Body of pancreas (tissue), 4 donors: Measurements from ENCODE around the gene PDE4D.

Source experiments
- POLR2A ChIP-seq, 3 donors: fragments of 450-650 bp; IDR thresholded peaks; one replicate each; pipeline ENCODE4 v1.6.1; 2016; ENCODE audit warnings: antibody characterized with exemption in 3 of 3, mild to moderate bottlenecking in 2 of 3
- TF ChIP-seq, protein P1 (sequence below), 7 experiments: fragments of 450-650 bp in 4 of 7; fragments of 200-600 bp in 3 of 7; sonication (generic) in 3 of 7; IDR thresholded peaks; one replicate each; pipeline ENCODE4 v1.5.1; 2016 to 2019; ENCODE audit warnings: antibody characterized with exemption in 7 of 7

DNA sequence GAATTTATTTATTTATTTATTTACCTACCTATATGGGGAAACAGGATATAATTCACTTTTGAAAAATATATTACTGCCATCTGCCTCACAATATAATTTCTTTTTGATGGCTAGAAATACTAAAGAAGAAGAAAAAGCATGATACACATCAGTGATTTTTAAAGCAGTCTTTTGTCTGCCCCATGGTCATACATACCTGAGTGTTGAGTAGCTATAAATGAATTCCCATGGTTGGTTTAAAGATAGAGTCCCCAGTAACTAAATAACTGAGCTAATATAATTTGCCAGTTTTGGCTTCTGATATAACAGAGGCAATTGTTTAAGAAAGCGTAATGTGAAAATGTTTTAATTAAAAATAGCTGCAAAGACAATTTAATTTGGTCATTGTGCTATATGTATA, 447.8 kb downstream of the PDE4D start:
- TF ChIP-seq, protein P1, sequence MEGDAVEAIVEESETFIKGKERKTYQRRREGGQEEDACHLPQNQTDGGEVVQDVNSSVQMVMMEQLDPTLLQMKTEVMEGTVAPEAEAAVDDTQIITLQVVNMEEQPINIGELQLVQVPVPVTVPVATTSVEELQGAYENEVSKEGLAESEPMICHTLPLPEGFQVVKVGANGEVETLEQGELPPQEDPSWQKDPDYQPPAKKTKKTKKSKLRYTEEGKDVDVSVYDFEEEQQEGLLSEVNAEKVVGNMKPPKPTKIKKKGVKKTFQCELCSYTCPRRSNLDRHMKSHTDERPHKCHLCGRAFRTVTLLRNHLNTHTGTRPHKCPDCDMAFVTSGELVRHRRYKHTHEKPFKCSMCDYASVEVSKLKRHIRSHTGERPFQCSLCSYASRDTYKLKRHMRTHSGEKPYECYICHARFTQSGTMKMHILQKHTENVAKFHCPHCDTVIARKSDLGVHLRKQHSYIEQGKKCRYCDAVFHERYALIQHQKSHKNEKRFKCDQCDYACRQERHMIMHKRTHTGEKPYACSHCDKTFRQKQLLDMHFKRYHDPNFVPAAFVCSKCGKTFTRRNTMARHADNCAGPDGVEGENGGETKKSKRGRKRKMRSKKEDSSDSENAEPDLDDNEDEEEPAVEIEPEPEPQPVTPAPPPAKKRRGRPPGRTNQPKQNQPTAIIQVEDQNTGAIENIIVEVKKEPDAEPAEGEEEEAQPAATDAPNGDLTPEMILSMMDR (IDR thresholded peaks at IDR 0.05): no peak
- no peak for TF ChIP-seq POLR2A (IDR thresholded peaks at IDR 0.05)
